WTC11 (cell line): ENCODE data around the gene KCNC4.

Source experiments
- CTCF ChIP-seq: fragments of 200-600 bp; IDR thresholded peaks from 2 replicates; pipeline ENCODE4 v1.8.0; 2022; ENCODE audit warnings: antibody characterized with exemption
- NR1H2 ChIP-seq: sonication (generic); formaldehyde crosslinking; IDR thresholded peaks from 2 replicates; pipeline ENCODE4 v1.9.0; 2021; ENCODE audit warnings: mild to moderate bottlenecking, moderate library complexity, missing genetic modification reagents
- TEAD1 ChIP-seq: sonication (generic); formaldehyde crosslinking; IDR thresholded peaks from 2 replicates; pipeline ENCODE4 v1.8.0; 2022; ENCODE audit warnings: mild to moderate bottlenecking, missing genetic modification reagents
- USF2 ChIP-seq: sonication (generic); formaldehyde crosslinking; IDR thresholded peaks from 2 replicates; pipeline ENCODE4 v1.8.1; 2023; ENCODE audit warnings: mild to moderate bottlenecking, missing genetic modification reagents, moderate library complexity

GRCh38 chr1:110253213-110253612 is 43.1 kb downstream of the KCNC4 start:
- TF ChIP-seq USF2 (no peak), CTCF (no peak), NR1H2 (no peak), TEAD1 (CRISPR knock-in tag) (no peak)
